ENCODE measurements around the gene ADORA1. TPM values are rescaled to one million over a fixed set of nuclear protein-coding genes. Genes with fewer than 3 reads are reported as not detected.

ADORA1 gene
- total RNA-seq, 1 donor from 2014 or later = 0.14 TPM

DNA sequence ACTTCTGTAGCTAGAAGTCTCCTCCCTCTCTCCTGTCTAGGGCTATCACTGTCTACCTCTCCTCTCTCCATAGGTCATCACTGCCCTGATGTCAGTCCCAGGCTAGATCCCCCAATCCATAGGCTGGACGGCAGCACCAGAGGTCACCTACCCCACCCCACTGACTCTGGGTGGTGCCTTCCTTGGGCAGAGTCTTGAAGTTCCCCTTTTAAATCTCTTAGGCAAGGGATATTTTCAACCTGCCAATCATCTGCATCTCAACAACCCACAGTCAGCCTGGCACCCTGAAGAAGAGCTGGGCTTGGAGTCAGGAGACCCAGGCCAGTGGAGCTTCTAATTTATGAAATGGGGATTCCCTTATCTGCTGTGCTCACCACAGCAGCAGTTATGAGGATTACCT, 34.9 kb downstream of the ADORA1 start:
- Mint-ChIP-seq H3K36me3 (ENCODE audit: insufficient read depth) (no peaks in the 10 kb centered on the region), H3K4me3 (ENCODE audit: low read depth) (no peak overlapping the region), H3K4me1 (ENCODE audit: low read depth) (no peaks in the 10 kb centered on the region), H3K27me3 (peaks cover 57% of the 10 kb centered on the region), H3K9me3 (ENCODE audit: low read depth) (no peaks in the 10 kb centered on the region), H3K27ac (peak overlapping the region; percentile 31)
- TF ChIP-seq, protein P1, sequence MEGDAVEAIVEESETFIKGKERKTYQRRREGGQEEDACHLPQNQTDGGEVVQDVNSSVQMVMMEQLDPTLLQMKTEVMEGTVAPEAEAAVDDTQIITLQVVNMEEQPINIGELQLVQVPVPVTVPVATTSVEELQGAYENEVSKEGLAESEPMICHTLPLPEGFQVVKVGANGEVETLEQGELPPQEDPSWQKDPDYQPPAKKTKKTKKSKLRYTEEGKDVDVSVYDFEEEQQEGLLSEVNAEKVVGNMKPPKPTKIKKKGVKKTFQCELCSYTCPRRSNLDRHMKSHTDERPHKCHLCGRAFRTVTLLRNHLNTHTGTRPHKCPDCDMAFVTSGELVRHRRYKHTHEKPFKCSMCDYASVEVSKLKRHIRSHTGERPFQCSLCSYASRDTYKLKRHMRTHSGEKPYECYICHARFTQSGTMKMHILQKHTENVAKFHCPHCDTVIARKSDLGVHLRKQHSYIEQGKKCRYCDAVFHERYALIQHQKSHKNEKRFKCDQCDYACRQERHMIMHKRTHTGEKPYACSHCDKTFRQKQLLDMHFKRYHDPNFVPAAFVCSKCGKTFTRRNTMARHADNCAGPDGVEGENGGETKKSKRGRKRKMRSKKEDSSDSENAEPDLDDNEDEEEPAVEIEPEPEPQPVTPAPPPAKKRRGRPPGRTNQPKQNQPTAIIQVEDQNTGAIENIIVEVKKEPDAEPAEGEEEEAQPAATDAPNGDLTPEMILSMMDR (IDR thresholded peaks at IDR 0.05; ENCODE audit: unreplicated experiment) = no peak
- no peak for DNase-seq (ENCODE audit: low spot score, unreplicated experiment)

DNA sequence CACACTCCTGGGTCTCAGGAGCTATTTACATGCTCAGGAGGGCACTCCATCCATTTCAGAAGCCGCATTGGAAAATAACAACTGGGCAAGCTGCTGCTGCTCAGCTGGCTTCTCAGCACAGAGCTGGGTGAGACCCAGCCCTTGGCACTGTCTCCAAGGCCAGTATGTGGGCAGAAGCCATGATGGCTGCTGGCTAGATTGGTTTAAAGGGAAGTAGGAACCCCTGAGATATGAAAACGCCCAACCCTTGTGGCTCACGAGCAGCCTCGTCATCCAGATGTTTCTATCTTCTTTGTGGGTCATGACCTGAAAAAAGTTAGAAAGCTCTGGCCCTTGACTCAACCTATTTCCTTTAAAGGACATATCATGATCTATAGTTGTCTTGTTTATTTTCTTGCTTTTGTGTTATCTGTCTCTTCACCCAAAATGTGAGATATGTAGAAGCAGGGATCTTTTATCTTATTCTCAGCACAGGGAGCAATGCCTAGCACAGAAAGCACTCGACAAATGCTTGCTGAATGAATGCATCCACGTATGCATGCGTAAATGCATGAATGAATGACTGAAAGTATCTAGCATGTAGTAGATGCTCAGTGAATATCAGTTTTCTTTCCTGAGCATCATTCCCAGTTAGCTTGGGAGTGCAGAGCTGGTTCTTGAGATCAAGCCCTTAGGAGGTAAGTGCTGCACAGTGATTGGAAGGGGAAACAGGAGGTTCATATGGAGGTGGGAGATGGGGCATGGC, 36.5 kb downstream of the ADORA1 start:
- no peak for DNase-seq (ENCODE audit: low spot score, unreplicated experiment)
- Mint-ChIP-seq H3K27me3 (peaks cover 53% of the 10 kb centered on the region), H3K36me3 (ENCODE audit: insufficient read depth) (no peaks in the 10 kb centered on the region), H3K27ac (no peak overlapping the region), H3K4me1 (ENCODE audit: low read depth) (no peaks in the 10 kb centered on the region), H3K4me3 (ENCODE audit: low read depth) (no peak overlapping the region), H3K9me3 (ENCODE audit: low read depth) (no peaks in the 10 kb centered on the region)
- TF ChIP-seq, protein P1 (IDR thresholded peaks at IDR 0.05; ENCODE audit: unreplicated experiment) = no peak

GRCh38 chr1:203165101-203165799, 37.7 kb downstream of the ADORA1 start:
- TF ChIP-seq, protein P1 (IDR thresholded peaks at IDR 0.05; ENCODE audit: unreplicated experiment) = no peak
- Mint-ChIP-seq H3K27me3 (peaks cover 57% of the 10 kb centered on the region), H3K27ac (no peak overlapping the region), H3K9me3 (ENCODE audit: low read depth) (no peaks in the 10 kb centered on the region), H3K4me3 (ENCODE audit: low read depth) (no peak overlapping the region), H3K4me1 (ENCODE audit: low read depth) (no peaks in the 10 kb centered on the region), H3K36me3 (ENCODE audit: insufficient read depth) (no peaks in the 10 kb centered on the region)
- no peak for DNase-seq (ENCODE audit: low spot score, unreplicated experiment)

- Mint-ChIP-seq H3K27me3 (peaks cover 56% of the 10 kb centered on the region), H3K4me1 (ENCODE audit: low read depth) (no peaks in the 10 kb centered on the region), H3K27ac (no peak overlapping the region), H3K4me3 (ENCODE audit: low read depth) (no peak overlapping the region), H3K36me3 (ENCODE audit: insufficient read depth) (no peaks in the 10 kb centered on the region), H3K9me3 (ENCODE audit: low read depth) (no peaks in the 10 kb centered on the region)
- TF ChIP-seq, protein P1 (IDR thresholded peaks at IDR 0.05; ENCODE audit: unreplicated experiment) = no peak
- DNase-seq (ENCODE audit: low spot score, unreplicated experiment) = no peak
These were observed 38.3 kb downstream of the ADORA1 start for GRCh38 chr1:203165800-203166161.

DNA sequence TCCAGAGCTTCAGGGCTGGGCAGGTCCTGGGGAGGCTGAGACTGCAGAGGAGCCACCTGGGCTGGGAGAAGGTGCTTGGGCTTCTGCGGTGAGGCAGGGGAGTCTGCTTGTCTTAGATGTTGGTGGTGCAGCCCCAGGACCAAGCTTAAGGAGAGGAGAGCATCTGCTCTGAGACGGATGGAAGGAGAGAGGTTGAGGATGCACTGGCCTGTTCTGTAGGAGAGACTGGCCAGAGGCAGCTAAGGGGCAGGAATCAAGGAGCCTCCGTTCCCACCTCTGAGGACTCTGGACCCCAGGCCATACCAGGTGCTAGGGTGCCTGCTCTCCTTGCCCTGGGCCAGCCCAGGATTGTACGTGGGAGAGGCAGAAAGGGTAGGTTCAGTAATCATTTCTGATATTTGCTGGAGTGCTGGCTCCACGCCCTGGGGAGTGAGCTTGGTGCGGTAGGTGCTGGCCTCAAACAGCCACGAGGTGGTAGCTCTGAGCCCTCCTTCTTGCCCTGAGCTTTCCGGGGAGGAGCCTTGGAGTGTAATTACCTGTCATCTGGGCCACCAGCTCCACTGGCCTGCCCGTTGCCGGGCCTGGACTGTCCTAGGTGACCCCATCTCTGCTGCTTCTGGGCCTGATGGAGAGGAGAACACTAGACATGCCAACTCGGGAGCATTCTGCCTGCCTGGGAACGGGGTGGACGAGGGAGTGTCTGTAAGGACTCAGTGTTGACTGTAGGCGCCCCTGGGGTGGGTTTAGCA, 38.8 kb downstream of the ADORA1 start:
- peaks cover 52% of the 10 kb centered on the region for H3K27me3 Mint-ChIP-seq
- TF ChIP-seq, protein P1 (IDR thresholded peaks at IDR 0.05; ENCODE audit: unreplicated experiment) = peak; percentile 28
- no peaks in the 10 kb centered on the region for H3K4me1 Mint-ChIP-seq (ENCODE audit: low read depth)
- no peak for DNase-seq (ENCODE audit: low spot score, unreplicated experiment)
- no peak overlapping the region for H3K4me3 Mint-ChIP-seq (ENCODE audit: low read depth)
- peak overlapping the region; percentile 42 for H3K27ac Mint-ChIP-seq
- no peaks in the 10 kb centered on the region for H3K9me3 Mint-ChIP-seq (ENCODE audit: low read depth)
- H3K36me3 Mint-ChIP-seq (ENCODE audit: insufficient read depth) = no peaks in the 10 kb centered on the region

Data from progenitor cell of endocrine pancreas (in vitro differentiated cells).